HG03280 (cell line): ENCODE results near the gene TANC2.

ENCODE experiments used
- ATAC-seq: cut with Tn5 transposase; IDR thresholded peaks from one replicate; pipeline ENCODE4 v1.9.1; 2021; ENCODE audit warnings: mild to moderate bottlenecking, moderate library complexity; ENCODE audit not compliant: unreplicated experiment

TANC2 gene

DNA sequence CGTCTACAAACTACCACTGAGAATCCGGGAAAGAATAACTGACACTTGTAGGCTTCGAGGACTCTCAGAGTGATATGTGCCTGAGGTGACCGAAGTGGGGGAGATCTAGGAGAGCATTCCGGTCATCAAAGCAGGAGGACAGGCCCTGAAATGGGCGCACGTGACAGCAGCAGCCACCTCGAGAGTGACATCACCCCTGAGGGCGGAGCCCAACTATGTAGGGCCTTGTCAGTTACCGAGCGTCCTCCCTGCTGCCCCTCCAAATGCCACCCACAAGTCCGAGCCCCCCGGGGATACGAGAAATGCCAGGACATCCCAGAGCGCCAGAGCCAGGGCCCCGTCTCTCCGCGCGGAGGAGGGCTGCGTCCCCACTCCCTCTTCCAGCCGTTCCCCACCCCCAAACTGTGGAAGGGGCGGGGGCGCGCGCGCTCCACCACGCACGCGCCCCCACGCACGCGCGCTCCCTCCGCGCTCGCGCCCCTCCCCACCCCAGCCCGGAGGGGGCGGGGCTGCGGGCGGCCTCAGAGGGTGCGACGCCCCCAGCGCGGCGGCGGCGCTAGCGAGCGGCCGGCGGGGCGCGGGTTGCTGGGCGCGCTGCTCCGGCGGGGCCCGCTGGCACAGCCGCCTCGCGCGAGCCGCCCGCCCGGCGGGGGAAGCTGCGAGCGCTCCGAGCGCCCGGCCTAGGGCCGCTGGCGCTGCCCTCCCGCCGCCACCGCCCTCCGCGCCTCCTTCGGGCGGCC, at the start of gene TANC2:
Gene TANC2 (plus strand): TSS at position 550 of the 740 bp plus-strand sequence. CDS start 43,325 bp downstream, outside the sequence.
- peak; percentile 59 for ATAC-seq

DNA sequence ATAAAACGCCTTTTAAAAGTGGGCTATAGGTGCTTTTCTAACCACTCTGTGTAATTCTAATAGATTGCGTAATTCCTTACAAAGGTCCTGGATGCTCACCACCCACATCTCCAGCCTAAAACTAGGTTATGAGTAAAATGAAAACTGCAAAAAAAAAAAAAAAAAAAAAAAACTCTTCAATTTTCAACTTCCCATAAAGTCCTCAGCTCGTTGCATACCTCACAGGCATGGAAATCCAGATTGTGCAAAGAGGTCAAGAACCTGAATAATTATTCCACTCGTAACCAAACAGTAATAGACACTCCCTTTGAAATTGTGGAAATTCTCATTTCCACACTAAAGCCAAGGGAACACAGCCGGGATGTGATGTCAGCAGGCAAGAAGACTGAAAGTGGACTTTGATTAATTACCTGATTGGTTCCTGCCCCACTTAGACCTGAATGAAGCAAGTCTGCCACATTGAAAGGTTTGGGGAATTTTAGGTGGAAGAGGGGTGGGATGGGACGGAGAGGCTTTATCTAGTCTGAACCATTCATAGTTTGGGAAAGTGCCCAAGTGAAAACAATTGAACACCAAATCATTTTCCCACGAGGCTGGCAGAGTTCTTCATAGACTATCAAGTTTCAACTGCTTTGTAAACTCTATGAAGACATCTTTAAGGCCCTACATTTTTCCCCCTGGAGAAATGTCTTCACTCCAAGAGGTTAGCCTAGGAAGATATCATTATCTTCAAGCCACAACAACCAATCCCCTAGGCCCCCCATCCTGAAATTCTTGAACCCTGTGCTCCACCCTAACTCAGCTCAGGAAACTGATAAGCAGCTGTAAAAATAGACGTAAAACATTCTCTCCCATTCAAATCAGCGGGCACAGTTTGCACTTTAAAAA, 49.1 kb upstream of the TANC2 start:
- ATAC-seq, result no peak

DNA sequence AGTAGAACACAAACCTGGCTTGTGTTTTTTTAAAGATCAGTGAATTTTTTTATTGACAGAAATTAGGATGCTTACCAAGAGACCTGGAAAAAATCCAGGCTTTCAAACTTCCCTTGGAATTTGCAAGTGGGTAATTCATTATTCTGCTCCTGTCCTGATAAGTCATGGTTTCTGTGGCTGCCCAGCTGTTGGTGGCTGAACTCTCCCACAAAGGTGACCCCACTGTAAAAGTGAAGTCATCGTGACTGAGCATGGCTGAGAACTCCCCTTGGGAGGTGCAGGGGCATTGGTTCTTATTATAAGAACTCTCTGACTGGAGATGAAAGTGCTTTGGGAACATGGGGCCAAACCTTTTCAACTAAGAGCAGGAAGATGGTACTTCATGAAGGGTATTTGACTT, 46.6 kb upstream of the TANC2 start:
- ATAC-seq, result no peak

DNA sequence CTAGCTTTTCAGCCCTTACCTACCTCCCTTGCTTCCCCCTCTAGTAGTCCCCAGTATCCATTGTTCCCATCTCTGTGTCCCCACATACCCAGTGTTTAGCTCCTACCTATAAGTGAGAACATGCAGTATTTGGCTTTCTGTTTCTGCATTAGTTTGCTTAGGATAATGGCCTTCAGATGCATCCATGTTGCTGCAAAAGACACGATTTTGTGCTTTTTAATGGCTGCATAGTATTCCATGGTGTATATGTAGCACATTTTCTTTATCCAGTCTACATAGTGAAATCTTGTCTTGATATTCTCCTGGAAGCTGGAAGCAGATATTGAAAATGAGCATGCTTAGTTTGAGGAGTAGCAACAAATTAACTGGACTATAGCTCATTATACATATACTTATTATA, 45.7 kb upstream of the TANC2 start:
- no peak for ATAC-seq

DNA sequence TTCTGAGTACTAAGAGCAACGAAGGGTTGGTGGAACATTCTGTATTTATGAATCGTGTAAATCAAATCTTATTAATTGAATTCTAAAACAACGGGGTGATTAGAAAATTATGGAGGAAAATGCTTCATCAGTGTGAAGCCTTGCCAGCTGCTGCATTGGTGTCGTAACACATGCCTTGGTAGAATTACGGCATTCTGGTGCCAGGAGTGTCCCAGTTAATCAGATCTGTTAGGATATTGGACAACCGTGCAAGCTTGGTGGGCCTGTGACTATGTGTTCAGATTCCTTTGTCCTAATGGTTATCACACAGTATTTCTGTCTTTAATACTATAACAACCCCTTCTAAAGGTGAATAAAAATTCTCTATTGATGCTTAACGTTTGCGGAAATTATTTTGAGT, 44.2 kb upstream of the TANC2 start:
- ATAC-seq, result no peak

DNA sequence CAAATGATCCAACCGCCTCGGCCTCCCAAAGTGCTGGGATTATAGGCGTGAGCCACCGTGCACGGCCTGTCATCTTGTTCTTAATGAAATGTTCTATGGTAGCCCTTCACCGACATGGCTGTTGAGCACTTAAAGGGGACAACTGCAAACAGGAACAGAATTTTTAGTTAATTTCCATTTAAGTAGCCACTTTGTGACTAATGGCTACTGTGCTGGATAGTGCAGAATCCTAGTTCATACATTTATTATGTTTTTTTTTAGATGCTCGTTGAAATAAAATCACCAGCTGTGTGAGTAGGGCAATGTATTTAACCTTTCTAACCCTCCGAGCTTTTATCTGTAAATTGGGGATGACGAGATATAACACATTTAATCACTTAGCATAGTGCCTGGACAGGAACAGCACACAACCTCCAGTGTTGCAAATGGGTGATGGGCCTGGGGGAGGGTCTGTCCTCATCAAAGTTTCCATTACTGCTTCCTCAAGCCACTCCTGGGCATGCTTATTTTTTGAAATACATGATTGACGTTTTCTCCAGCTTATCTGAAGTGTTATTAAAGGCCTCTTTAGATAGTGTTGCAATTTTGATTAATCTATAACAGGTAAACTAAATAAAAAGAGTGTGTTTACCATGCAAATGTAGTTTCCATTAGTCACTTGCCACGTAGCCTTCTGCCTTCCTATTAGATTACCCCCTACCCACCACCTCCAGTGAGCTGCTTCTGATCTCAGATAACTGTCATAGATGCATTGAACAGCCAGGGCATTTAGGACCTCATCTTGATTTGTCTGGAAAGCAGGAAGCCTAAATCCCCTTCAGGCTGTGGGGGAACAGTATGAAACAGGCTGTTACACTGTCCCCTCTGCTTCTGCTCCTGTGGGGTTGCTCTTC, 42.5 kb upstream of the TANC2 start:
- ATAC-seq, result no peak

DNA sequence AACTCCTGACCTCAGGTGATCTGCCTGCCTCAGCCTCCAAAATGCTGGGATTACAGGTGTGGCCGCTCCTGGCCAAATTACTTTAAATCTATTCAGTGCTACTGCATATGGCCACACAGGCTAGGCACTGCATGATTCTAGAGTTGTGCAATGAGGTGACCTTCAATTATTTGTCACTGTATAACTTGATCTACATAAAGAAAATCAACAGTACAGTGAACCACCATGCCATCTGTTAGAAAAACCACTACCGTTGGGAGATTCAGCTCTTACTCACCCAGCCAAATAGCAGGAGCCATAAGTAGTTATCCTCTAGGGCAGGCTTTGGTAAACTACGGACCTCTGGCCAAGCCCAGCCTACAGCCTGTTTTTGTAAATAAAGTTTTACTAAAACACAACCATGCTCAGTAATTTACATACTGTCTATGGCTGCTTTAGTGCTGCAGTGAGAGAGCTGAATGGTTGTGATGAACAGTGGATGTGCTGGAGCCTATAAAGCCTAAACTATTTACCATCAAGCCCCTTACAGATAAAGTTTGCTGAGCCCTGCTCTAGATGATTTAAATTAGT, 40.7 kb upstream of the TANC2 start:
- no peak for ATAC-seq

DNA sequence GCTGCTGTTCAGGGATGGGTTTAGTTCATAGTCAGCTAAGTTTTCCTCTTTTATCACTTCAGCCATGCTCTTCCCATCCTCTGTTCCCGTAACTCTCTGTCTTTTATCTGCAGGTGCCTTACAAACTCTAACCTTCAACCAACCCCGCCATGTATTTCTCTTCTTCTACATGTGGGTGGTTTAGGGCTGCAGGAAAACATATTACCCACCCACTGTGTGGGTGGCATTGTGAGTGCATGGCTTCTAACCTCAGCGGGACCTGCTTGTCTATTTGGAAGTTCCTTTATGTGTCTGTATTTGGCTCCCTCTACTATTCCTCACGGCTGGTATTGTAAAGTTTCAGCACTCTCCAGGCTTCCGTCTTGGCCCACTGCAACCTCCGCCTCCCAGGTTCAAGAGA, 39.0 kb upstream of the TANC2 start:
- no peak for ATAC-seq

DNA sequence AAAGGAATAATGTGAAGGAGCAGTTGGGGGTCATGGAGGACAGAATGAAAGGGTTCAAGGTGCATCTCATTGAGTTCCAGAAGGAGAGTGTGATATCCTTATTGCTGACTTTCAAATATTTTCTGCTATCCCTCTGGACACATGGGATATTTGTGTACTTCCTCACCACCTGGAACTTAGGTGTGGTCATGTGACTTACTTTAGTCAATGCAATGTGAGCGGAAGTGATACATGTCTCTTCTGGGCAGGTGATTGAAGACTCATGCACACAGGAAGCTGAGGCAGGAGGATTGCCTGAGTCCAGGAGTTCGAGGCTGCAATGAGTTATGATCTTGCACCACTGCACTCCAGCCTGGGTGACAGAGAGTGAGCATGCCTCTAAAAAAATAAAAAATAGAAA, 36.7 kb upstream of the TANC2 start:
- no peak for ATAC-seq

DNA sequence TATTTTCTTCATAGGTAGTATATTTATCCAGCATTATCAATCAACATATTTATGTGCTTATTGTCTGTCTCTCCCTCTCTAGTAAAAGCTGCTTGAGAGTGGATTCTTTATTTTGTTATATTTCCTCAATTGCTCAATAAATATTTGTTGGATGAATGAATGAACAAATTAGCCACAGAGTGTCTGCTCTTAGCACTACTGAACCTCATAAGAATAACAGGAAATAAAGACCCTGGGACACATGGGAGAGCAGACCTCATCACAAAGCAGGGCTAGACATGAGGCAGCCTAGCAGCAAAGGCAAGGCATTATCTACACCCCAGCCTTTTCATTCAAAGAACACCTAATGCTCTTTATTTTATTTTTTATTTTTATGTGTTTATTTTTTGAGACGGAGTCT, 34.9 kb upstream of the TANC2 start:
- ATAC-seq, result no peak

DNA sequence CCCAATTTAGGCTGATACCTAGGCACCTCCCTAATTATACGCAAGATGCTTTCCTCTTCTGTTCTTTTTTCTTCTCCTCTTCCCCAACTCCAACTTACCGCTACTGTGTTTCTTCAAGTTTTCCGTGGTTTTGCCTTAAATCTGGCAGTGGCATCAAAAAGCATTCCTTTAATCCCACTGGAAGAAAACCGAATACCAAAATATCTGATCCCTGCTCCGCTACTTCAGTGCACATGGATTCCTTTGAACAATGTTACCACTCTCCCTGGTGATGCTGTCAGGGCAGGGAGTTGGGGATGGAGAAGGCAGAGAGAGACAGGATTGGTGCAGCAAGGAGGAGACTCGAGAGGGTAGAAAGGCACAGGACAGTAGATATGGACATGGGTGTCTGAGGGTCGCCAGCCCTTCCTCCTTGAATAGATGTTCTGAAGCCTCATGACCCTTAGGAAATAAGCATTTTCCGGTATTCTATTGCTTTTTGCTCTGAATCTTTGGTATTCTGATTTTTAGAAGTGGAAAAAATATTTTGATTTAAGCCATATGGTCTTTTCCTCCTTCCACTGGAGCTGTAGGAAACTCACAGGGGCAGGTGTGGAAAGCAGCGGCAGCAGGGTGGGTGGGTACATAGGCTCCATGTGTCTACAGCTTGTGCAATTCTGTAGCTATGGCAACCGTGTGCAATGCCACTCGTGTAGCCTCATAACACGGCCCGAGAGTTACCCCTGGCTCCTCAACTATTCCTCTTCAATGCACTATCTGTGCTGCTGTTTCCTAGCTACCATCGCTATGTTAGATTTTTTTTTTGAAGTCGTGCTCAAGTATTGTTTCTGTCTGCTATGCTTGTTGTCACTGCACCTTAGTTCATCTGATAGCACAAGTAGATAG, 32.3 kb upstream of the TANC2 start:
- no peak for ATAC-seq

DNA sequence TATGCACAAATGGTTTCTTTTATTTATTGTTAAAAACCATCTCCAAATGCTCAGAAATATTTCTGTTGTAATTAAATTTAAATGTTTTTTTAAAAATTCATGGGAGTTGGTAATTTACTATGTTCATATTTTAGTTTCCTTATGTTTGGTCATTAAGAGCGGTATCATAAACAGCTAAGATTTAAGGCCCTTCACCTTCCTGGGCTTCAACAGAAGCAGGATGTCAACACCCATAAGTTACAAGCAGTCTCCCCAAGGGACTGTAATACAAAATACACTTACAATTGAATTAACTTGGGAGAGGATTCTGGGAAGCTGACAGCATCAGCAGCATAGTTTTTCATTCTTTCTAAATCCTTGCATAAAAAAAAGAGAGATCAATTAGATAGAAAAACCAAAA, 30.9 kb upstream of the TANC2 start:
- no peak for ATAC-seq

DNA sequence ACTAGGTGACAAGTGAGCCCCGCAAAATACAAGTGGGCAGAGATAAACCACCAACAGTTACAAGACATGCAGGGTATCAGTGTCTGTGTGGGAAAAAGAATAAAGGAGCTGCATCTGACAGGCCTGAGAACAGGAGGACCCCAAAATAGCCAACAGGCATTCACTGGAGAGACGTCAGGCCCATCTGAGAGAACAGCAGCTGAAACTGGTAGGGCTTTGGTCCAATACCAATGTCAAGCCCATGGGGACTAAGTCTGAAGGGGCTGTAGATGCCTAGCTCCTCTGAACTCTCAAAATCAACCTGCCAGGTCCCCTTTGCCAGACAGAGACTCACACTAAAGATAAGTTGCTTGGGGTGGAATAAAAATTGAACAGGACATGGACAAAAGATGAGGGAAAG, 30.5 kb upstream of the TANC2 start:
- no peak for ATAC-seq

DNA sequence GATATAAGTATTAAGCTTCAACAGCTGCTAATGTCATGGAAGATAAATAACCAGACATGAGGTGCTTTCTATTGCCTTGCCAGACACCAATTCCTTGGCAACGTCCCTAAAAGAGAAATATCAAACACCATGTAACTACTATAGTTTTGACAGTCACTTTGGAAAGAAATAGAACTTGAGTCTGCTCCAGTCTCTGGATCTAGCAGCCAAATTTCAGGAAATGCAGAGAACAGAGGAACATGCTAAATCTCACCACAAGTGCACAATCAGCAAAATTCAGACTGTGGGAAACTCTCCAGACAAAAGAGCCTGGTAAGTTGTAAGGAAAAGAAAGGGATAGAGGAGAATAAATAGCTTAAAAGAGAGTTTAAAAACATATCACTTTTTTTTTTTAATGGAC, 28.4 kb upstream of the TANC2 start:
- no peak for ATAC-seq

DNA sequence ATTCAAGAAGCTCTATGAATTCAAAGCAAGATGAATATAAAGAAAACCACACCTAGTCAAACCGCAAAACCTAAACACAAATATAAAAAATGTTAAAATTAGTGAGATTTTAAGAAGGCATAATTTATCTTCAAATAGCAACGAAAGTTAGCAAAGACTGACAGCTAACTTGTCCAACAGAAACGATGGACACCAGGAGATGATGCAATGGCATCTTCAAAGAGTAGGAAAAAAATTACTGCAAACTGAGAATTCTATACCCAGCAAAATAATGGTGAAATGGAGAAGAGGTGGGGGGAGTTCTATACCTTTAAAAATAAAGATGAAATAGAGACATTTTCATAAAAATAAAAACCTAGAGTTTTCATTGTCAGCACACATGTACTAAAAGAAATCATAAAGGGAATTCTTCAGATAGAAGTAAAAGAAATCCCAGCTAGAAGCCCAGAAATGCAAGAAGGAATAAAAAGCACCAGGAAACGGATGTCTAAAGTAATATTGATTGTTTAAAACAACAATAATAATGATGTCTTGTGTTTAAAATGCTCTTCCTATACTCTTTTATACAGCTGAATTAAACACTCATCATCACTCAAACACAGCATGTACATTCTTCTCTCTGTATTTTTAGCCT, 24.6 kb upstream of the TANC2 start:
- ATAC-seq, result no peak

DNA sequence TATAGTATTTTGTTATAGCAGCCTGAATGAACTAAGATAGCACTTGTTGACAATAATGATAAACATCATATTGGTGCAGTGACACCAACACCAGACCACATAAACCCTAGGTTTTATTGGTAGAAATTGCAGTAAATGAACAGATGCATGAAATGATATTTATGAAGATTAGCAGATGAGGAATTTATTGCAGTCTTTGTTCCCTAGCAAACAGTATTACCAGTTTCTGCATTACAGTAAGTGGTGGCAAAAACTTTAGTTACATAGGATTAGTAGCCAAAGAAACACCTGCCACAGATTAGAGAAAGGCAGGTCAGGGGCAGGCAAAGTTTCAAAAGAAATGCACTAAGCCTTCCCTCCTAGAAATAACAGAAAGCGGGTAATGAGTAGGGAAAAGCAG, 17.7 kb upstream of the TANC2 start:
- no peak for ATAC-seq

DNA sequence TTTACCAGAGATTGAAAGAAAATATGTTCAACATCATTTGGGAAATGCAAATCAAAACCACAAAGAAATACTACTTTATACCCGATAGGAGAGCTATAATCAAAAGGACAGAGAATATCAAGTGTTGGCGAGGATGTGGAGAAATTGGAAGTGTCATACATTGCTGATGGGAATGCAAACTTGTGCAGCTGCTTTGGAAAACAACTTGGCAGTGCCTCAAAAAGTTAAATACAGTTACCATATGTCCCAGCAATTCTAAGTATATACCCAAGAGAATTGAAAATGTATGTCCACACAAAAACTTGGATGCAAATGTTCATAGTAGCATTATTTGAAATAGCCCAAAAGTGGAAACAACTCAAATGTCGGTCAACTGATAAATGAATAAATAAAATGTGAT, 17.0 kb upstream of the TANC2 start:
- no peak for ATAC-seq

DNA sequence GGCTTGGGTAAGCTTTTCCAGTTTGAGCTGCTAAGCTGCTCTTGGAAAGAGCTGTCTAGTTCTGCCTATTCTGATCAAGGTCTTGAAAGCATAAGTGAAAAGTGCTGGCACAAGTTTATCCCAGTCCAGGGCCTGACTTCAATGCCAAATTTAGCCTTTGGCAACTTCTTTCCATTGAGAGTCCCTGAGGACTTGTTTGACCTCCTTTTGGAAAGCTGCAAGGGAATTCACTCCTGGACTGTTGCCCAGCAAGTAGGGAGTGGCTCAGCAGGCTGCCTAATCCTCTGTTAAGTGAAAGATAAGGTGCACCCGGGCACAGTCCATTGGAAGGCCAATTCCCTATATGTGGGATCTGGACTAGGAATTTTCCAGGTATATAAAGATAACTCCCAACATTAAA, 16.0 kb upstream of the TANC2 start:
- ATAC-seq, result no peak

DNA sequence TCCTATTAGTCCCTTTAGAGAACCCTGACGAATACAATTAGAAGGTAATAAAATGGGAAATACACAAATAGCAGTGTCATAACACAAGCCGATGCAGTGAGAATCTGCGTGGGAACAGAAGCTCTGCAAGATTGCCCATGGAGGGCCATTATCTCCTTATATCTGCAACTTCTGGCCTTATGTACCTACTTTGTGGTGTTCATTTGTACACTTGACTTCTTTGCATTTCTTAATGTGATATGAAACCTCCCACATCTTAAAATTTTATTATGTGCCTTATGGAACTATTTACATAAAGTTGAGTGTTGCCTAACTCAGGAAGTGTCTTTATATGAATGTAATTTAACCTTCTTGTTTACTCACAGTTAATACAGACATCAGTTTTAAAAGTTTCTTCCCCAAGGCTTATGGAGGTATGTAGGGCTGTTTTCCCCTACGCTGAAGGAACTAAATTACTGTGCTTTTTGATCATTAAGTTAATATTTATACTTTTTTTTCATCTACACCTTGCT, 10.1 kb upstream of the TANC2 start:
- no peak for ATAC-seq
